Transverse colon (tissue), 4 donors: ENCODE data around the gene CTXN2. TPM values are rescaled to one million over a fixed set of nuclear protein-coding genes. Genes with fewer than 3 reads are reported as not detected.

Experiments used
- DNase-seq: peaks from one replicate; pipeline ENCODE4 v3.0.0-alpha.2; 2019
- H3K27ac ChIP-seq, 4 donors: fragments of 200-600 bp; sonication (generic); 2 replicates each; pipeline ENCODE4 v1.5.1; 2016 to 2018; ENCODE audit warnings: inconsistent platforms in 4 of 4
- H3K27me3 ChIP-seq: fragments of 200-600 bp; sonication (generic); 2 replicates; pipeline ENCODE4 v1.5.1; 2017; ENCODE audit warnings: inconsistent platforms
- H3K36me3 ChIP-seq, 4 donors: fragments of 200-600 bp; sonication (generic); 2 replicates each; pipeline ENCODE4 v1.5.1; 2017 to 2019; ENCODE audit warnings: inconsistent platforms in 4 of 4
- H3K4me1 ChIP-seq, 4 donors: fragments of 200-600 bp; sonication (generic); 2 replicates each; pipeline ENCODE4 v1.5.1; 2017 to 2020; ENCODE audit warnings: inconsistent platforms in 4 of 4
- H3K4me3 ChIP-seq, 4 donors: fragments of 200-600 bp; sonication (generic); 1 replicate in 1 of 4; 2 replicates in 3 of 4; pipeline versions ENCODE4 v1.5.1 to v1.6.1; 2017 to 2019; ENCODE audit warnings: inconsistent platforms in 4 of 4
- H3K9me3 ChIP-seq, 2 donors: fragments of 200-600 bp; sonication (generic); 2 replicates each; pipeline ENCODE4 v1.5.1; 2017 to 2019; ENCODE audit warnings: inconsistent platforms in 2 of 2
- EP300 ChIP-seq: sonication (generic); formaldehyde crosslinking; IDR thresholded peaks from one replicate; pipeline ENCODE4 v1.6.1; 2017; ENCODE audit warnings: antibody characterized with exemption, low read depth
- POLR2A ChIP-seq: fragments of 450-650 bp; IDR thresholded peaks from one replicate; pipeline ENCODE4 v1.6.1; 2016; ENCODE audit warnings: antibody characterized with exemption, mild to moderate bottlenecking, moderate library complexity
- POLR2AphosphoS5 ChIP-seq, 3 donors: sonication (generic); formaldehyde crosslinking; IDR thresholded peaks; one replicate each; pipeline ENCODE4 v1.6.1; 2016; ENCODE audit warnings: antibody characterized with exemption in 3 of 3
- WGBS, 2 donors: methylation state at CpG; one replicate each; pipeline ENCODE4 v1.1.5; 2018; ENCODE audit warnings: low coverage in 1 of 2; 5-methylcytosine and 5-hydroxymethylcytosine counted together
- in situ Hi-C, 4 donors: fragments of 200-750 bp; cut with MboI; loops; one replicate each; pipeline versions ENCODE4 v1.15.0 to v1.15.1; 2017; ENCODE audit warnings: low sequenced_read_pairs in 3 of 4, low pct_ligation_motif_present in 1 of 4, low pct_unique_long_range_greater_than_20kb in 1 of 4
- intact Hi-C: fragments of 100-400 bp; cut with DNase I; formaldehyde crosslinking; loops from one replicate; pipeline ENCODE4 v1.15.1; 2023; ENCODE audit warnings: low total_unique reads
- total RNA-seq, 4 donors: library from RNA; depleted of rRNA; stranded (reverse); fragments of >200 nt; gene quantifications; one replicate each; pipeline ENCODE4 v1.1.0, GENCODE V29; 2016
- TF ChIP-seq, protein P1 (sequence below), 5 experiments: fragments of 200-600 bp in 3 of 5; fragments of 450-650 bp in 2 of 5; sonication (generic) in 3 of 5; IDR thresholded peaks; 1 replicate in 2 of 5; 2 replicates in 3 of 5; pipeline ENCODE4 v1.5.1; 2016 to 2017; ENCODE audit warnings: antibody characterized with exemption in 5 of 5, inconsistent platforms in 3 of 5, mild to moderate bottlenecking in 2 of 5, moderate library complexity in 1 of 5

The CTXN2 gene
- total RNA-seq, 4 donors from 2014 or later = not detected

DNA sequence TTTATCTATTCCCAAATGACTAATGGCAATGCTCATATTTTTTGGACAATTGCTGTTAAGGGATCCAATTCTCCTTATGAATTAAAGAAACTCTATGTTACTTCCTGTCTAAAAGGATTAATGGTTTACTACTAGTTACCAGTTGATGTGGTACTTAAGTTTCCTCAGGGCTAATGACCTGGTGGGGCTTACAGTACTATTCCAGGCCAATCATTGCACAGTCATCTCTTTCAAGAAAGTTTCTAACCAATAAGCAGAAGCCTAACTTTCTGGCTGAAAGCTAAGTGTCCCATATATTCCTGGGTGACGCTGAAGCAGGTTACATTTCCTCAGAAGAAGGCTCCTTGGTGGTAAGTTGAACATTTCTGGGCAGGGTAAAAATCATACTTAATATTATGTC lies 14.5 kb downstream of the CTXN2 start, which contains the start of gene SLC12A1:
Gene SLC12A1, plus strand, starts transcription at position 322 of the 400 bp plus-strand sequence. CDS start 1,418 bp downstream, outside the sequence.
- H3K4me1 ChIP-seq = no peaks in the 10 kb centered on the region
- no peak within 1 kb of the TSS for H3K27ac ChIP-seq
- no peak for DNase-seq
- no peaks in the 10 kb centered on the region for H3K36me3 ChIP-seq
- no peaks in the 10 kb centered on the region for H3K27me3 ChIP-seq
- no peak for TF ChIP-seq POLR2AphosphoS5 (IDR thresholded peaks at IDR 0.05)
- TF ChIP-seq, protein P1, sequence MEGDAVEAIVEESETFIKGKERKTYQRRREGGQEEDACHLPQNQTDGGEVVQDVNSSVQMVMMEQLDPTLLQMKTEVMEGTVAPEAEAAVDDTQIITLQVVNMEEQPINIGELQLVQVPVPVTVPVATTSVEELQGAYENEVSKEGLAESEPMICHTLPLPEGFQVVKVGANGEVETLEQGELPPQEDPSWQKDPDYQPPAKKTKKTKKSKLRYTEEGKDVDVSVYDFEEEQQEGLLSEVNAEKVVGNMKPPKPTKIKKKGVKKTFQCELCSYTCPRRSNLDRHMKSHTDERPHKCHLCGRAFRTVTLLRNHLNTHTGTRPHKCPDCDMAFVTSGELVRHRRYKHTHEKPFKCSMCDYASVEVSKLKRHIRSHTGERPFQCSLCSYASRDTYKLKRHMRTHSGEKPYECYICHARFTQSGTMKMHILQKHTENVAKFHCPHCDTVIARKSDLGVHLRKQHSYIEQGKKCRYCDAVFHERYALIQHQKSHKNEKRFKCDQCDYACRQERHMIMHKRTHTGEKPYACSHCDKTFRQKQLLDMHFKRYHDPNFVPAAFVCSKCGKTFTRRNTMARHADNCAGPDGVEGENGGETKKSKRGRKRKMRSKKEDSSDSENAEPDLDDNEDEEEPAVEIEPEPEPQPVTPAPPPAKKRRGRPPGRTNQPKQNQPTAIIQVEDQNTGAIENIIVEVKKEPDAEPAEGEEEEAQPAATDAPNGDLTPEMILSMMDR (IDR thresholded peaks at IDR 0.05) = no peak
- no peak for TF ChIP-seq EP300
- no peak for TF ChIP-seq POLR2A
- intact Hi-C loops (no loop called here), in situ Hi-C loops (no loop called here)
- H3K4me3 ChIP-seq = no peak within 1 kb of the TSS
- H3K9me3 ChIP-seq = no peaks in the 10 kb centered on the region
- 95 to 100% methylated on average over 1 of the region's 1 CpG for WGBS, 2 donors

DNA sequence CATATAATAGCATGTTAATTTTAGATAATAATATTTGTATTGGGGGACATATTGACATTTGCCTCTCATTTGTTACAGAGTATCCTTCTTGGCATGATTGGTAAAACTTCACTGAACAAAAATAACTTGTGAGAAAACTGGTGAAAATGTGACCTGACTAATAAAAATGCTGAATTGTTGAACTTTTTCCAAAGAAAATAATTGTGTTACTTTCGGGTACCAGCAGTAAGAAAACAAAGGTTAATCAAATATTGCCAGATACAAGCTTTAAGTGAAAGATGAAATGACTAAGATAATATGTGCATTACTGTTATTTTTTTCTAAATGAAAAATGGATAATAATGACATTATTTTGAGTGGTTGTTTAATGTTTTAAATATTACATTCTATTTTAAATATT lies 29.8 kb downstream of the CTXN2 start:
- no peak for DNase-seq
- TF ChIP-seq POLR2A (no peak), POLR2AphosphoS5 (IDR thresholded peaks at IDR 0.05) (no peak), EP300 (no peak)
- TF ChIP-seq, protein P1 (IDR thresholded peaks at IDR 0.05) = no peak
- intact Hi-C loops (no loop called here), in situ Hi-C loops (no loop called here)
- H3K9me3 ChIP-seq = no peaks in the 10 kb centered on the region
- 41 to 60% methylated on average over 1 of the region's 1 CpG for WGBS, 2 donors
- no peaks in the 10 kb centered on the region for H3K27me3 ChIP-seq
- no peaks in the 10 kb centered on the region for H3K36me3 ChIP-seq
- H3K27ac ChIP-seq = no peak overlapping the region
- no peak overlapping the region for H3K4me3 ChIP-seq
- H3K4me1 ChIP-seq = no peaks in the 10 kb centered on the region

DNA sequence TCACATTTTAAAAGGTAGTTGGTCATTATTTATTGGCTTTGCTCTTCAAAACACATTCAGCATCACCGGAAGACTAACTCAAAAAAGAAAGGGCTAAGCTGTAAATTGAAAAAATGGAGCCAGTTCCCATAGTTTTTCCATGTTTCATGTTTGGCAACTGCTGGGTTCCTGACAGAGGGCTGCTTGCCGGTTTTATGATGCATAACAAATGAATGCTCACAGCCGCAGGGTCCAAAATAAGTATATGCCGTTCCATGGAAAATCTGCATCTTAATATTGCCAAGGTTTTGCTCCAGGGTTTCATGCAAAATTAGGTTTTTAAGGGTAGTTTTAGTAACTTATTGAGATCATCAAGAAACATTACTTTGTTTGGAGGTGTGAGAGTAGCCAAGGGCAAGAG lies 30.4 kb downstream of the CTXN2 start:
- Histone ChIP-seq H3K27ac (no peak overlapping the region), H3K4me1 (no peaks in the 10 kb centered on the region), H3K36me3 (no peaks in the 10 kb centered on the region), H3K27me3 (no peaks in the 10 kb centered on the region), H3K9me3 (no peaks in the 10 kb centered on the region), H3K4me3 (no peak overlapping the region)
- no peak for DNase-seq
- in situ Hi-C loops = no loop called here
- 88 to 90% methylated on average over 1 to 4 of the region's 4 CpGs for WGBS, 2 donors
- intact Hi-C loops = no loop called here
- no peak for TF ChIP-seq POLR2AphosphoS5 (IDR thresholded peaks at IDR 0.05)
- TF ChIP-seq EP300 = no peak
- TF ChIP-seq, protein P1 (IDR thresholded peaks at IDR 0.05) = no peak
- no peak for TF ChIP-seq POLR2A

DNA sequence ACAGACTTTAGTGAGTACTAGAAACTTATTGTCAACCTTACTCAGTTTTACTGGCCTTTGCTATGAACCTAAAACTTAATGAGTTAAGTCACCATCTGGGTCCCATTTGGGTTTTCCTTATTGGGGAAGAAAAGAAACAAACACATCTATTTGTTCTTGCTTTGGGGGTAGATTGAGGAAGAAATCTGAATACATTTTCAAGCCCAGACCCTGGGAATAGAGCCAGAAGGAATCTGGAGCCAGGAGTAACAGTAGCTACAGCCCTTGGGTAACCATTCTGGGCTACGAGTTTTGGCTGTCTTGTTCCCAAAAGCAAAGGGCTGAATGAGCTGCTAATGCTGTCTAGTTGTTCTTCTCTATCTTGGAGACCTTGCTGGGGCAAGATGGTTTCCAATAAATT lies 31.2 kb downstream of the CTXN2 start:
- WGBS, 2 donors = 23% methylated on average over 1 of the region's 1 CpG; no CpG with 5 or more reads in 1 of the 2 donors
- Histone ChIP-seq H3K36me3 (no peaks in the 10 kb centered on the region), H3K4me3 (no peak overlapping the region), H3K4me1 (no peaks in the 10 kb centered on the region), H3K27ac (no peak overlapping the region), H3K9me3 (no peaks in the 10 kb centered on the region), H3K27me3 (no peaks in the 10 kb centered on the region)
- intact Hi-C loops = no loop called here
- TF ChIP-seq EP300 = no peak
- TF ChIP-seq, protein P1 (IDR thresholded peaks at IDR 0.05) = no peak
- no peak for TF ChIP-seq POLR2AphosphoS5 (IDR thresholded peaks at IDR 0.05)
- no peak for TF ChIP-seq POLR2A
- no peak for DNase-seq
- in situ Hi-C loops = no loop called here
